ENCODE measurements around the gene HS1BP3.

The HS1BP3 gene

GRCh38 chr2:20645761-20646160 is 5.1 kb downstream of the HS1BP3 start:
- no peak for DNase-seq (ENCODE audit: low read depth)

- DNase-seq (ENCODE audit: low read depth), result no peak
These were observed 5.6 kb downstream of the HS1BP3 start for GRCh38 chr2:20645301-20645701.

DNA sequence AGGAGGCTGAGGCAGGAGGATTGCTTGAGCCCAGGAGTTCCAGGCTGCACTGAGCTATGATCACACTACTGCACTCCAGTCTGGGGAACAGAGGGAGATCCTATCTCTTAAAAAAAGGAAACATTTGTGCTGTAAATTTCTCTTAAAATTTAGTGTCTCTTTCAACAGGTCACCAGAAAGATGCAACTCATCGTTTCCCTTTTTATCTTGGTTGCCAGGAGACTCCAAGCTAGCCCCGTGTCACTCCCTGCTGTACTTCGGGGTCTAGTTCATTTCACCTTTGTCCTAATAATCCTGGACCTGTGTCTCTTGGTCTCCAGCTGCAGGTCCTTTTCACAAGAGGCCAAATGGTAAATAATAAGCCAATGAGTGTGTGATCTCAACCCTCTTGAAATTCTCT is 7.1 kb downstream of the HS1BP3 start:
- no peak for DNase-seq (ENCODE audit: low read depth)

DNA sequence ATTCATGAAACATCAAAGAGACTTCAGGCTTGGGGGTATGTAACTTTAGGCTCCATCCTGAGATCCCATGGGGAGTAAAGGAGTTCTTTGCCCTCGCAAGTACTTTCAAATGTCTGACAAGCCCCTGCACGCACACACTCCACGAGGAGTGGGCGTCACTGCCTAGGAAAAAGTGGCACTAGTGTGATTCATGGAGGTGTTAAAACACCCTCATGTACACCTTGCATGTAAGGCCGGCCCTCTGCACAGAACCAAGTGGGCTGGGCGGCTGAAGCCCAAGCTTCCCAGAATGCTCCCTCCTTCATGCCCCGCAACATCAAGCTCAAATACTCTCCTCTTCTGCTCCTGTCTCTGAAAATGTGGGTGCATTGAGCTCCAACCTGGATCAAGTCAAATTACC is 7.8 kb downstream of the HS1BP3 start:
- DNase-seq (ENCODE audit: low read depth), result no peak

DNA sequence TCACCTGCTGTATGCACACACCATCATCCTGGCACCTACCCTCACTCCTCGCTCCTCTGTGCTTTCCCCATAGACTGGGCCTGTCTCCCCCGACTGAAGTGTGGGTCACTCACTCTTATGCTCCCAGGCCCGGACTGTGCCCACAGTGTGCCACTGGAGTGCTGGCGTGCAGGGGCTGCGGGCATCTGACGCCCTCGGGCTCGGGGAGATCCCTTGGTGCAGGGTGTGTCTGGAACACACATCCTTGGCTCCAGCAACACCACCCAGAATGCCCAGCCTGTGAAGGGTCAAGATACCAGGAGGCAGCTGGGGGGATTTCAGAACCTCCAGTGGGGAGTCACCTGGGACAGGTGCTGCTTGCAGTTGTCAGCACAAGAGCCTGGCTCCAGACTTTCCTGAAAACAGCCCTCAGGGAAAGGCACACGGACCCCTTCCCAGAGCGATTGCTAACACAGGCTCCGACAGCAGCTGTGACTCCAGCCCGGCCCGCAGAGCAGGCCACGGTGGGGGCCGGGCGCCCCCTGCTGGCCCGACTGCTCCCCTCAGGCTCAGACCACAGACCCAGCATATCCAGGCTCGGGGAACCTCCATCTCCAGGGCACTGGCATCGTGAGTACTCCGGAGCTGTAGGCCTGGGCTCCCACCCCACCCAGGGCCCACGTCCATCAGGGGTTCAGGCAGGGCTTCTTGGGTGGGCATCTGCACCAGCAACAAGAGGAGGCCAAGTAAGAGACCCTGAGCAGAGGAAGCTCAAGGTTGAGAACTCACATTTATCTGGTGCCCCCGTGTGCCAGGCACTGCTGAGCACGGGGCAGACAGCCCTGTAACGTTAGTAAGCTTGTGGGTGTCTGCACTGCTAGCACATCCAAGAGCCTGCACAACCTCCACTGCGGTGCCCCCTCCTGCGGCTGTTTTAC is 8.6 kb downstream of the HS1BP3 start:
- DNase-seq (ENCODE audit: low read depth), result peak; percentile 77

DNA sequence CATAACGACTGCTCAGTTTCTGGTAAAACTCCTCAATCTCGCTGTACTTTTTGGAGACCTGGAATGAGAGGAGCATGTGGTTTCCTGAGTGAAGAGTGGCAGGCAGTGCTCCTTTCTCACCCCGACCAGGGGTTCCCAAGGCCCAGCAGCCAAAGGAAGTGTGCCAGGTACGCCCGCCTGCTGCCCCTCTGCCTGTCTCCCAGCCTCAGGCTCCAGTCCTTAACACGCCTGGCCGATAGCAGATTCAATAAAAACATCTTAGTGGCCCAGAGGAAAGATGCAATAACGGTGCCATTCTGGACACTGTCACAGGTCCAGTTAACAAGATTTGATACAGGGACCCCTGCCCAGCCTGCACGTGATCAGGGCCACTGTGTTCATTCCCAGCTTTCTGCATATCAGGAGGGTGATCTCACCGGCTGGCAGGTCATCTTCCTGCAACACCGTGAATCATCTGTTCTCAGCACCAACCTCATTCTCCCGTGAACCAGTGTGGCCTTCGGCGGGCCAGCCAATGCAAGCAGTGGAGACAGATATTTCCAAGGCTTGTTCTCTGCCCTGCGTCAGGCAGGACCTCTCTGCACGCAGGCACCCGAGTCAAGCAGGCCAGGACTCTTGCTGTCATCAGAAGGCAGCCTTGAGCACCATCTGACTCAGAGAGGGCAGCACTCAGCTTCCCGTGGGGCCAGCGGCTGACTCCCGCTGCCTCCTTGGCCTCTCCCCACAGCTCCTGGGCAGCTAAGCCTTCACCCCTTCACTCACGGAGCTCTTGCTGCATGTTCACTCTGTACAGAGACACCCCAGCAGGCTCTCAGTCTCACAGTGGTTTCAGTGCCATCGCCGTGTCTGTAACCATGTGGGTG is 9.5 kb downstream of the HS1BP3 start:
- DNase-seq (ENCODE audit: low read depth), result no peak

GRCh38 chr2:20640411-20641122 is 10.3 kb downstream of the HS1BP3 start:
- no peak for DNase-seq (ENCODE audit: low read depth)

- no peak for DNase-seq (ENCODE audit: low read depth)
These were observed 12.1 kb downstream of the HS1BP3 start for GRCh38 chr2:20638646-20639430.

- no peak for DNase-seq (ENCODE audit: low read depth)
These were observed 12.9 kb downstream of the HS1BP3 start for GRCh38 chr2:20638014-20638413.

- DNase-seq (ENCODE audit: low read depth), result no peak
These were observed 13.8 kb downstream of the HS1BP3 start for GRCh38 chr2:20637147-20637546.

GRCh38 chr2:20635675-20636584 is 15.0 kb downstream of the HS1BP3 start:
- DNase-seq (ENCODE audit: low read depth), result peak; percentile 56

DNA sequence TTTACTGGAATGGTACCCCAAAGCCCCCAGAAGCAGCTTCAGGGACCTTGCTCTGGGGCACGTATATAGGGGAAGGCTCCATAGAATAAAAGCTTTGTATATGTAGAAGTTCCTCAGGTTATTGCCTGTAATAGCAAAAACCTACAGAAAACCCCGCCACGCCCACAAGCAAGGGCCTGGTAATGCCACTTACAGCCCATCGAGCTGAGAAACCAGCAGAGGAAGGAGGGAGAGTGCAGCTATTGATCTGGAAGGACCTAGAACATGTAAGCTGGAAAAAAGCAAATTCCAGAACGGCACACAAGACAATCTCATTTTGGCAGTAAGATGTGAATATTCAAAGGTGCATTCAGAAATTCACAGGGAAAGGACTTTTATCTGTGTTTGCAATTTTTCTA is 15.8 kb downstream of the HS1BP3 start:
- DNase-seq (ENCODE audit: low read depth), result no peak

DNA sequence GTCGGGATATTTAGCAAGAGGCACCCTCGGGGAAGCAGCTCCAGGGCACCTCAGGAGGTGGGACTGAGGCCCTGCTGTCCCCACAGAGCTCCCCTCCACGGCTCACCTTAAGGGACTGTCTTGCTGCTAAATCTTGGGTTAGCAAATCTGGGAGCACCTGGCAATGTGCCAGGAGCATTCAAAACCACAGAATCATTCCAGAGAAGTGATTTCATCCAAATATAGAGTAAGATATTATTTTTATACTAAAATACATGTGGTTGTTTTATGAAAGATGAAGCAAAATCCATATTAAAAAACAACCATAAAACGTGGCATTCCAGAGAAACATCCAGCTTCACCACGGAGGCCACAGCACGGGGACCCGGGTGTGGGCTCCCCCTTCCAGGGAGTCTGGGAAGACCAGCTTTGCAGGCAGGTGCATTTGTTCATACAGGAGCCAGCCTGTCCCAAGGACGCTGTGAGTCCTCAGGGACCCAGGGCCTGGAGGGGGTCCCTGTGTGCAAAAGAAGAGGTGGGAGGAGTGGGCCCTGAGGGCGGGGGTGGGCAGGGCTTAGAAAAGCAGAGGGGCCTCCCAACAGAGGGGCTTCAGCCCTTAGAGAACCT is 16.3 kb downstream of the HS1BP3 start:
- no peak for DNase-seq (ENCODE audit: low read depth)

DNA sequence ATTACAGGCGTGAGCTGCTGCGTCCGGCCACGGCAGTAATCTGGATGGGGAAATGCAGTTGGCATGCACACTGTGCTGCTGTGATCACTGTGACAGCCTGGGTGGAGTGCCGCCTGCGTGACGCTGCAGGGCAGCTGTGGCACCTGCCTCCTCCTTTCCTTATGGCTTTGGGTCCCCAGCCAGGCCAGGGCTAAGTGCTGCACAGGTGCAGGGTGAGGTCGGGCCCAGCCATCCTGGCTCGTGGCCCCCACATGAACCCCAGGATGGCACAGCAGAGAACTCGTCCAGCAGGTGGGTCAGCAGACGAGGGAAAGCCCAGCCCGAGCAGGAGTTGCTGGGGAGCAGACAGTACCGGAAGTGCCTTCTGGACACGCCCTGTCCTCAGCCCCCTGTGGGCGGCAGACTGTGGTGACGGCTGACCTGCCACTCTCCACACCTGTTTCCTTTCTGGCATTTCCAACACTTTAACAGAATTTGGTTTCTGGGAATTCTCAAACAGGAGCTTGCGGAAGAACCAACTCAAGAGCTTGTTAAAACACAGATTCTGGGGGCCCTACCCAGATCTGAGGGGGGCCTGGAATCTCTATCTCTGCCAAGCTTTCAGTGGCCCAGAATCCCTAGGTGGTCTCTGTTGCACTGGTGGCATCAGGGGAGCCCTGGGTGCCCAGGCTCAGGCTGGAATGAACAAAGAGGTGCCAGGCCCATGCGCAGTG is 16.9 kb downstream of the HS1BP3 start:
- no peak for DNase-seq (ENCODE audit: low read depth)

- no peak for DNase-seq (ENCODE audit: low read depth)
These were observed 17.9 kb downstream of the HS1BP3 start for GRCh38 chr2:20633001-20633400.

GRCh38 chr2:20632446-20632990 is 18.4 kb downstream of the HS1BP3 start:
- DNase-seq (ENCODE audit: low read depth), result no peak

DNA sequence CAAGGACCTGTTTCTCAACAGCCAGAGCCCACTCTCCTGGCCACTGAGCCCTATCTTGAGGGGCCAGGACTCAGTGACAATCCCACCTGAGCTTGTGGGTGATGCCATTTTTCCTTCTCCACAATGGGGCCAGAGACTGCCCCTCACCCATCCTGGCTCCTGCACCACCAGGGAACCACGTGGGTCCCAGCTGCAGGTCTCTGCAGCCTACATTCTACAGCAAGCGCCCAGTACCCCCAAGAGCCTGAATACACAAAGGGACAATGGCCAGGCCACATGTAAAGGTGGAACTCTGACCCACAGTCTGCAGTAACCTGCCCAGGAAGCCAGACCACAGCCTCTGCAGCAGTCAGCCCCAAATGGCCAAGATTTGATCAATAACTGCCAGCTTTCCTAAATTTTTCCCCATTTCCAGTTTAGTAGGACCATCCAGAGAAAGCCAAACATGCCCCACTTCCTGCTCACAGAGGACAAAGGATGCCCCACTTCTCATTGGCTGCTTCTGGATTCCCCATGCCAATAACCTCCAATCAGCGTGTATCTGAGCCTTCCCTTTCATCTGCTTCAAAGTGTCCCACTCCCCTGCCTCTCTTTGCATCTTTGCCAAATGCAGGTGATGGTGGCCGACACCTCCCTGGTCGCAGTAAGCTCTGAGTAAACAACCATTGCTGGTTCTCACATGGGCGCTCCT is 19.1 kb downstream of the HS1BP3 start:
- no peak for DNase-seq (ENCODE audit: low read depth)

DNA sequence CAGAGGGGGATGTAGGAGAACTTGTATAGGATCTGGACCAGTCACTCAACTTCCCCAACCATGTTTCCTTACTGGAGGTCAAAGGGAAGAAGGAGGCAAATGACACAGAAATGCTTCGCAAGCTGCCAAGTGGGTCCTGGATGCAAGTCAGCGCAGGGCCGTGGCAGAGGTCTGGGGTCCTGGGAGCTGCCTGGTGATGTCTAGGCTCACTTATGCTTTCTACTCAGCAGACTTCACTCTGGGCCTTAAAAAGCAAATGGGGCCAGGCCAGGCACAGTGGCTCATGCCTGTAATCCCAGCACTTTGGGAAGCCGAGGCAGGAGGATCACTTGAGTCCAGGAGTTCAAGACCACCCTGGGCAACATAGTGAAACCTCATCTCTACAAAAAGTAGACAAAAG is 19.9 kb downstream of the HS1BP3 start:
- DNase-seq (ENCODE audit: low read depth), result no peak

Measured in activated T-cell treated with anti-CD3 and anti-CD28 coated beads for 48 hours (primary cell).